Fibroblast of mammary gland (primary cell): Measurements from ENCODE around the gene PHF23.

ENCODE experiments used
- DNase-seq: peaks from one replicate; pipeline ENCODE4 v3.0.0-alpha.2; 2010; ENCODE audit warnings: low read depth
- H3K4me3 ChIP-seq: 2 replicates; pipeline ENCODE4 v1.5.1; 2011; ENCODE audit warnings: low read depth, mild to moderate bottlenecking, low read length, moderate library complexity; ENCODE audit not compliant: control insufficient read depth
- CTCF ChIP-seq: conservative IDR thresholded peaks from 2 replicates; pipeline ENCODE4 v1.5.1; 2011; ENCODE audit warnings: low read depth, low read length, inconsistent platforms; ENCODE audit not compliant: control insufficient read depth, insufficient read depth

PHF23 gene

GRCh38 chr17:7239091-7240027 is at the start of gene PHF23:
PHF23 (minus strand) TSS chr17:7239457; CDS start chr17:7239279, 178 bp downstream.
- DNase-seq: peak; percentile 99
- H3K4me3 ChIP-seq: peak within 1 kb of the TSS; percentile 97
- no peak for TF ChIP-seq CTCF

GRCh38 chr17:7285679-7286078 is 46.4 kb upstream of the PHF23 start:
- no peak overlapping the region for H3K4me3 ChIP-seq
- no peak for DNase-seq
- no peak for TF ChIP-seq CTCF

- no peak for DNase-seq
- H3K4me3 ChIP-seq: no peak overlapping the region
- TF ChIP-seq CTCF: no peak
Observed at GRCh38 chr17:7284911-7285310, 45.7 kb upstream of the PHF23 start.

GRCh38 chr17:7283471-7284216 is 44.4 kb upstream of the PHF23 start:
- DNase-seq: no peak
- TF ChIP-seq CTCF: no peak
- no peak overlapping the region for H3K4me3 ChIP-seq

GRCh38 chr17:7282752-7283321 is 43.6 kb upstream of the PHF23 start:
- no peak overlapping the region for H3K4me3 ChIP-seq
- TF ChIP-seq CTCF: no peak
- no peak for DNase-seq

GRCh38 chr17:7281953-7282751 is 42.9 kb upstream of the PHF23 start:
- peak overlapping the region; percentile 37 for H3K4me3 ChIP-seq
- TF ChIP-seq CTCF: no peak
- no peak for DNase-seq
